ENCODE results near the gene NINJ1. TPM values are rescaled to one million over a fixed set of nuclear protein-coding genes. Genes with fewer than 3 reads are reported as not detected.

The NINJ1 gene
- total and polyA plus RNA-seq, 2 of the 13 experiments (the other 11 are each of a cell fraction or from before 2014, with no cell fraction given), result 81.2 to 92.1 TPM

GRCh38 chr9:93132287-93132927 is 1.6 kb downstream of the NINJ1 start (continued):
- TF ChIP-seq SMC3 (IDR thresholded peaks at IDR 0.05; ENCODE audit: low read length), result no peak
- no peak for TF ChIP-seq HNRNPH1 (optimal IDR thresholded peaks at IDR 0.05; ENCODE audit: low read depth, low read length)
- TF ChIP-seq ZNF281 (CRISPR knock-in tag; IDR thresholded peaks at IDR 0.05; ENCODE audit: borderline replicate concordance), result peak; percentile 65; the same call in 1 of the 2 replicates
- no peak for TF ChIP-seq ZNF589 (CRISPR knock-in tag; conservative IDR thresholded peaks at IDR 0.05)
- no peak for TF ChIP-seq NBN (conservative IDR thresholded peaks at IDR 0.05)
- no peak for TF ChIP-seq ATF2 (CRISPR knock-in tag; IDR thresholded peaks at IDR 0.05)
- no peak for TF ChIP-seq BCL6 (CRISPR knock-in tag; IDR thresholded peaks at IDR 0.05)
- TF ChIP-seq MYC (CRISPR knock-in tag; IDR thresholded peaks at IDR 0.05; ENCODE audit: borderline replicate concordance), result no peak; the same call in 1 of the 2 replicates
- TF ChIP-seq HIC2 (CRISPR knock-in tag; IDR thresholded peaks at IDR 0.05; ENCODE audit: low read depth), result no peak
- no peak for TF ChIP-seq HOMEZ (CRISPR knock-in tag; IDR thresholded peaks at IDR 0.05; ENCODE audit: low read depth)
- TF ChIP-seq SKI (IDR thresholded peaks at IDR 0.05; ENCODE audit: partially characterized antibody), result no peak
- TF ChIP-seq FUBP1 (CRISPR knock-in tag; IDR thresholded peaks at IDR 0.05; ENCODE audit: borderline replicate concordance), result no peak
- no peak for TF ChIP-seq ATF1 (CRISPR knock-in tag; IDR thresholded peaks at IDR 0.05)
- no peak for TF ChIP-seq ZNF563 (CRISPR knock-in tag; IDR thresholded peaks at IDR 0.05)
- TF ChIP-seq FOXA3 (CRISPR knock-in tag; IDR thresholded peaks at IDR 0.05), result no peak
- TF ChIP-seq ADNP (CRISPR knock-in tag; IDR thresholded peaks at IDR 0.05), result peak; percentile 71; the same call in 1 of the 2 replicates
- no peak for TF ChIP-seq IRF1 (CRISPR knock-in tag; IDR thresholded peaks at IDR 0.05; ENCODE audit: low read depth)
- no peak for TF ChIP-seq KDM4B (CRISPR knock-in tag; IDR thresholded peaks at IDR 0.05)
- TF ChIP-seq RCOR2 (CRISPR knock-in tag; IDR thresholded peaks at IDR 0.05), result peak; percentile 66; the same call in 1 of the 2 replicates
